ENCODE results near the gene TRRAP. TPM values are rescaled to one million over a fixed set of nuclear protein-coding genes. Genes with fewer than 3 reads are reported as not detected.
A peak's percentile ranks its signal among the peaks of the same experiment; 100 is the strongest.
"Not testable (repeated sequence)": the region's sequence is repeated elsewhere in the genome, so short reads cannot be mapped to it uniquely, and the experiment has no call there.

Gene TRRAP
- total and polyA plus RNA-seq, 8 donors, result 4.3 to 38.0 (median 15.7) TPM

GRCh38 chr7:99041526-99041925 lies 163.2 kb downstream of the TRRAP start:
- peak in 1 of 2 donors; percentile 57 for DNase-seq
- H3K9me3 ChIP-seq, result no peaks in the 10 kb centered on the region
- H3K27me3 ChIP-seq, result no peaks in the 10 kb centered on the region
- H3K4me1 ChIP-seq, result peaks cover 16 to 34% (median 25%) of the 10 kb centered on the region in 4 donors
- no peak overlapping the region for H3K4me3 ChIP-seq
- WGBS, 5 donors, result 34 to 60% (median 43%) methylated on average over 11 of the region's 11 CpGs
- peaks cover 52 to 98% (median 93%) of the 10 kb centered on the region in 4 donors for H3K36me3 ChIP-seq
- TF ChIP-seq POLR2AphosphoS5 (IDR thresholded peaks at IDR 0.05), result peak in 2 of 3 donors; percentile 8 to 18
- TF ChIP-seq EP300 (IDR thresholded peaks at IDR 0.05), result no peak
- intact Hi-C loops (cut with DNase I; ENCODE audit: low total_unique reads), result no loop called here
- H3K27ac ChIP-seq, result peak overlapping the region; percentile 58 to 80 (median 77)

DNA sequence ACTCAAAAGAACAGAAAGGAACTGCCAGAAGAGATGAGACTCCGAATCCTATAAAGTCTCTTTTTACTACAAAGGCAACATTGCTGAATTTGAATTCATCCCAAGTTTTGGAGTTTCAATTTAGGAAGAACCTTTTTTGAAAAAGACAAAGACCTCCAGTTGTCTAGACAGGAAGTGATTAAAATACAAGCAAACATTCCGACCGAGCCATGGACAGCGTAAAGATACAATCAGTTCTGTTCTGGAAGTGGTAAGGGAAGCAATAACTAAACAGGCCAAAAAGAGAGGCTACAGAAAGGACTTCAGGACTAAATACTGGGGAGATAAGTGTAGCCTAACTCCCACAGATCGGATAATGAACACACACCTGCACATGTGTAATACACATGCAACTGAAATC lies 164.6 kb downstream of the TRRAP start:
- peaks cover 51 to 98% (median 93%) of the 10 kb centered on the region in 4 donors for H3K36me3 ChIP-seq
- DNase-seq, result no peak
- H3K4me1 ChIP-seq, result peaks cover 16 to 34% (median 25%) of the 10 kb centered on the region in 4 donors
- intact Hi-C loops (cut with DNase I; ENCODE audit: low total_unique reads), result no loop called here
- no peak overlapping the region for H3K4me3 ChIP-seq
- peak overlapping the region in 2 of 5 donors; percentile 10 to 80 for H3K27ac ChIP-seq
- no peaks in the 10 kb centered on the region for H3K9me3 ChIP-seq
- TF ChIP-seq EP300 (IDR thresholded peaks at IDR 0.05) (no peak), POLR2AphosphoS5 (IDR thresholded peaks at IDR 0.05) (no peak), POLR2A (IDR thresholded peaks at IDR 0.05) (no peak), CTCF (IDR thresholded peaks at IDR 0.05) (no peak)
- no peaks in the 10 kb centered on the region for H3K27me3 ChIP-seq
- WGBS, 5 donors, result 59 to 70% (median 66%) methylated on average over 5 of the region's 5 CpGs

DNA sequence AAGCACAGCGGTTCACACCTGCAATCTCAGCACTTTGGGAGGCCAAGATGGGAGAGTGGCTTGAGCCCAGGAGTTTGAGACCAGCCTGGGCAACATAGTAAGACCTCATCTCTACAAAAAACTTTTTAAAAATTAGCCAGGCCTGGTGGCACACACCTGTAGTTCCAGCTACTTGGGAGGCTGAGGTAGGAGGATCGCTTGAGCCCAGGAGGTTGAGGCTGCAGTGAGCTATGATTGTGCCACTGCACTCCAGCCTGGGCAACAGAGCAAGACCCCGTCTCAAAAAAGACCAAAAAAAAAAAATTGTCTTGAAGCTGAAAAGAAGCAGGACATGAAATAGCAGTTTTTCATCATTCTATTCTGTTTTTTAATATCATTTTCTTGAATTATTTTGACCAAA lies 166.5 kb downstream of the TRRAP start:
- DNase-seq; H3K27ac ChIP-seq; H3K27me3 ChIP-seq; intact Hi-C loops (cut with DNase I; ENCODE audit: low total_unique reads); H3K9me3 ChIP-seq; H3K4me3 ChIP-seq: not testable (repeated sequence)
- Histone ChIP-seq H3K4me1 (peaks cover 16 to 34% (median 25%) of the 10 kb centered on the region in 4 donors), H3K36me3 (peaks cover 56 to 98% (median 93%) of the 10 kb centered on the region in 4 donors)
- 91 to 98% (median 94%) methylated on average over 3 of the region's 3 CpGs for WGBS, 5 donors

GRCh38 chr7:99046262-99046661 lies 167.9 kb downstream of the TRRAP start:
- 87 to 91% (median 89%) methylated on average over 14 of the region's 14 CpGs for WGBS, 5 donors

DNA sequence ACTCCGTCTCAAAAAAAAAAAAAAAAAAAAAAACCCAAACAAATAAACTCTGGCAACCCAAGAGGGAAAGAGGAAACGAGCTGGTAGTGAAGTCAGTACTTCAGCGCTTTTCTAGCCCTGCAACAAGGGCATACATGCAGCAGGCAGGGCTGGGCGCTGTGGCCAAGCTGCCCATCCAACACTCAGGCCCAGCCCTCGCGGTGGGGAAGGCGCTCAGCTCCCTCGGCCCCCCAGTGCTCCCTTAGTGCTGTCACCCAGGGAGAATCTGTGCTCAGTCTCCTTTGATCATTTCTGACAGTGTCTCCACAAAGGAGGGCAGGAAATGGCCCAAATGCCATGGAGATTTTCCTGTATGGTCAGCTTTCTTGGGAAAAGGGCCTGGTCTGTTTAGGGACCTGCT lies 168.4 kb downstream of the TRRAP start:
- Histone ChIP-seq H3K9me3 (no peaks in the 10 kb centered on the region), H3K4me1 (peaks cover under 1 to 34% (median 9%) of the 10 kb centered on the region in 4 donors), H3K27me3 (no peaks in the 10 kb centered on the region), H3K36me3 (peaks cover 56 to 99% (median 93%) of the 10 kb centered on the region in 4 donors), H3K4me3 (no peak overlapping the region), H3K27ac (no peak overlapping the region)
- WGBS, 5 donors, result 78 to 93% (median 87%) methylated on average over 5 to 8 of the region's 8 CpGs
- TF ChIP-seq CTCF (IDR thresholded peaks at IDR 0.05), result no peak
- DNase-seq, result no peak
- intact Hi-C loops (cut with DNase I; ENCODE audit: low total_unique reads), result no loop called here

More at GRCh38 chr7:99046262-99046661, 167.9 kb downstream of the TRRAP start:
- DNase-seq; intact Hi-C loops (cut with DNase I; ENCODE audit: low total_unique reads); H3K27ac ChIP-seq; H3K4me3 ChIP-seq; H3K9me3 ChIP-seq; H3K27me3 ChIP-seq: not testable (repeated sequence)
- Histone ChIP-seq H3K4me1 (peaks cover 5 to 34% (median 14%) of the 10 kb centered on the region in 4 donors), H3K36me3 (peaks cover 56 to 99% (median 93%) of the 10 kb centered on the region in 4 donors)

GRCh38 chr7:99047526-99048077 lies 169.3 kb downstream of the TRRAP start:
- 91 to 93% (median 92%) methylated on average over 15 of the region's 15 CpGs for WGBS, 5 donors
- Histone ChIP-seq H3K4me1 (peaks cover 0 to 25% (median 4%) of the 10 kb centered on the region in 4 donors), H3K4me3 (no peak overlapping the region), H3K27me3 (no peaks in the 10 kb centered on the region), H3K27ac (no peak overlapping the region), H3K36me3 (peaks cover 61 to 100% (median 97%) of the 10 kb centered on the region in 4 donors), H3K9me3 (no peaks in the 10 kb centered on the region)
- TF ChIP-seq POLR2A (IDR thresholded peaks at IDR 0.05) (no peak), CTCF (IDR thresholded peaks at IDR 0.05) (no peak), EP300 (IDR thresholded peaks at IDR 0.05) (no peak), POLR2AphosphoS5 (IDR thresholded peaks at IDR 0.05) (no peak)
- no peak for DNase-seq
- intact Hi-C loops (cut with DNase I; ENCODE audit: low total_unique reads), result no loop called here
